Loucy (cell line): Measurements from ENCODE around the gene UBR1.

Source experiments
- H2AFZ ChIP-seq: fragments of 200-600 bp; sonication (generic); 2 replicates; pipeline ENCODE4 v1.6.0; 2016; ENCODE audit warnings: antibody characterized with exemption, mild to moderate bottlenecking, low read length, moderate library complexity
- H3F3A ChIP-seq: fragments of 200-600 bp; 2 replicates; pipeline ENCODE4 v1.6.0; 2016; ENCODE audit warnings: antibody characterized with exemption, low read depth, mild to moderate bottlenecking
- H3K27me3 ChIP-seq: fragments of 200-600 bp; sonication (generic); 2 replicates; pipeline ENCODE4 v1.6.1; 2014; ENCODE audit warnings: low read length, mild to moderate bottlenecking; ENCODE audit not compliant: insufficient read depth, poor library complexity, severe bottlenecking
- H3K36me3 ChIP-seq: fragments of 200-600 bp; sonication (generic); 2 replicates; pipeline ENCODE4 v1.6.1; 2016; ENCODE audit warnings: low read length; ENCODE audit not compliant: insufficient read depth
- H3K4me1 ChIP-seq: fragments of 200-600 bp; sonication (generic); 2 replicates; pipeline ENCODE4 v1.5.1; 2014; ENCODE audit warnings: low read length, mild to moderate bottlenecking; ENCODE audit not compliant: insufficient read depth, poor library complexity, severe bottlenecking
- H3K4me2 ChIP-seq: fragments of 200-600 bp; sonication (generic); 2 replicates; pipeline ENCODE4 v1.6.0; 2014; ENCODE audit warnings: antibody characterized with exemption, low read length, low read depth, mild to moderate bottlenecking; ENCODE audit not compliant: poor library complexity, severe bottlenecking
- H3K4me3 ChIP-seq: fragments of 200-600 bp; sonication (generic); 2 replicates; pipeline ENCODE4 v1.5.1; 2014; ENCODE audit warnings: low read length, mild to moderate bottlenecking, mixed read lengths; ENCODE audit not compliant: poor library complexity, severe bottlenecking
- H3K79me2 ChIP-seq: fragments of 200-600 bp; sonication (generic); 2 replicates; pipeline ENCODE4 v1.6.1; 2014; ENCODE audit warnings: low read length; ENCODE audit not compliant: insufficient read depth
- H3K9ac ChIP-seq: fragments of 200-600 bp; sonication (generic); 2 replicates; pipeline ENCODE4 v1.6.0; 2014; ENCODE audit warnings: mild to moderate bottlenecking, low read depth, low read length, moderate library complexity; ENCODE audit not compliant: poor library complexity, severe bottlenecking
- H3K9me2 ChIP-seq: fragments of 200-600 bp; sonication (generic); replicated peaks from 2 replicates; pipeline ENCODE4 v1.6.1; 2016; ENCODE audit warnings: low read depth, low read length, mixed read lengths
- H3K9me3 ChIP-seq: fragments of 200-600 bp; sonication (generic); 2 replicates; pipeline ENCODE4 v1.6.1; 2014; ENCODE audit warnings: mild to moderate bottlenecking, antibody characterized with exemption, low read length, low read depth; ENCODE audit not compliant: insufficient read depth
- H4K20me1 ChIP-seq: fragments of 200-600 bp; sonication (generic); 2 replicates; pipeline ENCODE4 v1.6.0; 2014; ENCODE audit warnings: antibody characterized with exemption, low read length, mild to moderate bottlenecking; ENCODE audit not compliant: insufficient read depth, poor library complexity, severe bottlenecking
- CTCF ChIP-seq: fragments of 200-600 bp; sonication (generic); conservative IDR thresholded peaks from 2 replicates; pipeline ENCODE4 v1.5.1; 2014; ENCODE audit warnings: mild to moderate bottlenecking, antibody characterized with exemption, low read length
- EZH2phosphoT487 ChIP-seq: fragments of 200-600 bp; IDR thresholded peaks from 2 replicates; pipeline ENCODE4 v1.6.1; 2018; ENCODE audit warnings: antibody characterized with exemption, mild to moderate bottlenecking, moderate library complexity, borderline replicate concordance

UBR1 gene

GRCh38 chr15:42940527-42940926, 165.3 kb downstream of the UBR1 start:
- no peaks in the 10 kb centered on the region for H3K4me1 ChIP-seq
- TF ChIP-seq CTCF (no peak), EZH2phosphoT487 (no peak)

GRCh38 chr15:42939841-42940240, 166.0 kb downstream of the UBR1 start:
- Histone ChIP-seq H4K20me1 (no peaks in the 10 kb centered on the region), H3K4me2 (no peak overlapping the region)

More at GRCh38 chr15:42940527-42940926, 165.3 kb downstream of the UBR1 start:
- H3F3A ChIP-seq = no peaks in the 10 kb centered on the region
- no peak overlapping the region for H3K4me2 ChIP-seq
- no peaks in the 10 kb centered on the region for H4K20me1 ChIP-seq
- no peak overlapping the region for H3K9ac ChIP-seq
- no peak overlapping the region for H2AFZ ChIP-seq
- no peaks in the 10 kb centered on the region for H3K79me2 ChIP-seq
- no peaks in the 10 kb centered on the region for H3K9me2 ChIP-seq
- H3K9me3 ChIP-seq = no peaks in the 10 kb centered on the region
- H3K36me3 ChIP-seq = peaks cover 20% of the 10 kb centered on the region
- no peak overlapping the region for H3K4me3 ChIP-seq
- H3K27me3 ChIP-seq = no peaks in the 10 kb centered on the region

GRCh38 chr15:42937143-42937542, 168.7 kb downstream of the UBR1 start:
- Histone ChIP-seq H3K4me1 (peaks cover 4% of the 10 kb centered on the region), H3K27me3 (no peaks in the 10 kb centered on the region)

More at GRCh38 chr15:42939841-42940240, 166.0 kb downstream of the UBR1 start:
- H3K4me1 ChIP-seq = no peaks in the 10 kb centered on the region
- H3F3A ChIP-seq = no peaks in the 10 kb centered on the region
- H3K79me2 ChIP-seq = no peaks in the 10 kb centered on the region
- H3K9me3 ChIP-seq = no peaks in the 10 kb centered on the region
- no peak for TF ChIP-seq EZH2phosphoT487
- TF ChIP-seq CTCF = no peak
- H3K9me2 ChIP-seq = no peaks in the 10 kb centered on the region
- no peaks in the 10 kb centered on the region for H3K27me3 ChIP-seq
- H3K9ac ChIP-seq = no peak overlapping the region
- H3K4me3 ChIP-seq = no peak overlapping the region
- no peak overlapping the region for H2AFZ ChIP-seq
- H3K36me3 ChIP-seq = peaks cover 13% of the 10 kb centered on the region

More at GRCh38 chr15:42937143-42937542, 168.7 kb downstream of the UBR1 start:
- Histone ChIP-seq H3K9me2 (no peaks in the 10 kb centered on the region), H4K20me1 (no peaks in the 10 kb centered on the region), H3F3A (no peaks in the 10 kb centered on the region), H3K4me3 (no peak overlapping the region), H3K9ac (no peak overlapping the region), H2AFZ (no peak overlapping the region), H3K79me2 (no peaks in the 10 kb centered on the region), H3K4me2 (no peak overlapping the region), H3K36me3 (no peaks in the 10 kb centered on the region), H3K9me3 (no peaks in the 10 kb centered on the region)
- no peak for TF ChIP-seq EZH2phosphoT487
- no peak for TF ChIP-seq CTCF
